Subcutaneous abdominal adipose tissue (tissue), 5 donors: Measurements from ENCODE around the gene NGFR.
"Not testable (repeated sequence)": the region's sequence is repeated elsewhere in the genome, so short reads cannot be mapped to it uniquely, and the experiment has no call there.

Source experiments
- H3K27ac ChIP-seq: one replicate; pipeline ENCODE4 v1.7.0; 2013; ENCODE audit warnings: low read depth, mild to moderate bottlenecking, inconsistent platforms, low read length, moderate library complexity
- H3K27me3 ChIP-seq, 5 donors: one replicate each; pipeline ENCODE4 v1.7.0; 2013; ENCODE audit warnings: low read length in 5 of 5, inconsistent platforms in 1 of 5; ENCODE audit not compliant: control insufficient read depth in 5 of 5, insufficient read depth in 4 of 5
- H3K36me3 ChIP-seq, 5 donors: one replicate each; pipeline ENCODE4 v1.7.0; 2013; ENCODE audit warnings: low read length in 5 of 5; ENCODE audit not compliant: control insufficient read depth in 5 of 5, insufficient read depth in 5 of 5
- H3K4me1 ChIP-seq, 5 donors: one replicate each; pipeline ENCODE4 v1.7.0; 2013; ENCODE audit warnings: low read length in 5 of 5, mild to moderate bottlenecking in 3 of 5, moderate library complexity in 1 of 5; ENCODE audit not compliant: control insufficient read depth in 5 of 5, insufficient read depth in 5 of 5
- H3K4me3 ChIP-seq, 5 donors: one replicate each; pipeline ENCODE4 v1.7.0; 2013; ENCODE audit warnings: low read length in 5 of 5, low read depth in 1 of 5
- H3K9ac ChIP-seq, 5 donors: one replicate each; pipeline ENCODE4 v1.7.0; 2013; ENCODE audit warnings: low read length in 5 of 5, mild to moderate bottlenecking in 4 of 5, moderate library complexity in 3 of 5
- H3K9me3 ChIP-seq, 5 donors: one replicate each; pipeline ENCODE4 v1.7.0; 2013; ENCODE audit warnings: low read length in 5 of 5; ENCODE audit not compliant: control insufficient read depth in 5 of 5
- donor health status: healthy.
- donor health status: healthy.
- donor health status: healthy.
- donor health status: healthy.
- donor health status: healthy.

Gene NGFR

DNA sequence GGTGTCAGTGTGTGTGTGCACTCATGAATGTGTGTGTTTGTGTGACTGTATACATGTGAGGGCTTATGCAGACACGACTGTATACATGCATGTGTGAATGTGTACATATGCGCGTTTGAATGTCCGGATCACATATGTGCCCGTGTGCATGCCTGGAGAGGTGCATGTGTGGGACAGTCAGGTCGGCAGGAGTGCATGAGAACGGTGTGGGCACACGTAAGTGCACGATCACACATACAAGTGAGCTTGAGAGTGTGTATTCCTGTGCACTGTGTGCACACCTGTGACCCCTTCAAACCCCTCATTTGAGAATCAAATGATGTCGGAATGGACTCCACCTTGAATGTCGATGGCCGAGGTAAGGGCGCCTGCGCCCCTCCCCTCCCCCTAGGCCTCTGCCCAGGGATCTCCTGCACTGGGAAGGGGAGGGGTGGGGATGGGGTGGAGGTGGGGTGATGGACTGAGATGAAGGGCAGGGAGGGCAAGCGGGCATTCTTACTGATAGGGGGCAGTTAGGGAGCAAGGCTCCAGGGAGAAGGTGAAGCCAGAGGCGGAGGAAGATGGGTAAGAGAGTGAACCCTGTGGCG lies 601 bp upstream of the NGFR start:
- H3K9me3 ChIP-seq: no peaks in the 10 kb centered on the region
- H3K4me3 ChIP-seq: peak overlapping the region in 3 of 5 donors; percentile 17 to 58 (median 47)
- peaks cover 0 to 33% (median 32%) of the 10 kb centered on the region in 5 donors for H3K4me1 ChIP-seq
- peaks cover 24 to 57% (median 51%) of the 10 kb centered on the region in 5 donors for H3K27me3 ChIP-seq
- no peak overlapping the region for H3K9ac ChIP-seq
- H3K36me3 ChIP-seq: no peaks in the 10 kb centered on the region
- H3K27ac ChIP-seq: no peak overlapping the region

DNA sequence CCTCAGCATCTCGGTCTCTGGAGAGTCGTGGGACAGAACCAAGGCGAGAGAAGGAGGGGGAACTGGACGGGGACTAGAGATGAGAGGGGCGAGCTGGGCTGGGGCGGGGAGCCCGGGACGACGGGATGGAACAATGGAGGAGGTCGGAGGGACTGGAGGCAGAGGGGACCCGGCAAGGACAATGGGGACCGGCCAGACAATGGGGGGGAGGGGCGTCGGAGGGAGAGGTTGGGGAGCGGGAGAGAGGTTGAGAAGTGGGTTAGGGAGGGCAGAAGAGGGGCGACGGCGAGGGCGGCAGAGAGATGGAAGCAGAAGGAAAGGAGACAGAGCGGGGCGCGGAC lies 719 bp downstream of the NGFR start:
- Histone ChIP-seq H3K36me3 (no peaks in the 10 kb centered on the region), H3K9ac (peak overlapping the region in 1 of 5 donors; percentile 42), H3K27ac (no peak overlapping the region), H3K27me3 (peaks cover 26 to 63% (median 54%) of the 10 kb centered on the region in 5 donors), H3K9me3 (no peaks in the 10 kb centered on the region), H3K4me3 (peak overlapping the region in 4 of 5 donors; percentile 36 to 58 (median 54)), H3K4me1 (peaks cover 0 to 33% (median 32%) of the 10 kb centered on the region in 5 donors)

DNA sequence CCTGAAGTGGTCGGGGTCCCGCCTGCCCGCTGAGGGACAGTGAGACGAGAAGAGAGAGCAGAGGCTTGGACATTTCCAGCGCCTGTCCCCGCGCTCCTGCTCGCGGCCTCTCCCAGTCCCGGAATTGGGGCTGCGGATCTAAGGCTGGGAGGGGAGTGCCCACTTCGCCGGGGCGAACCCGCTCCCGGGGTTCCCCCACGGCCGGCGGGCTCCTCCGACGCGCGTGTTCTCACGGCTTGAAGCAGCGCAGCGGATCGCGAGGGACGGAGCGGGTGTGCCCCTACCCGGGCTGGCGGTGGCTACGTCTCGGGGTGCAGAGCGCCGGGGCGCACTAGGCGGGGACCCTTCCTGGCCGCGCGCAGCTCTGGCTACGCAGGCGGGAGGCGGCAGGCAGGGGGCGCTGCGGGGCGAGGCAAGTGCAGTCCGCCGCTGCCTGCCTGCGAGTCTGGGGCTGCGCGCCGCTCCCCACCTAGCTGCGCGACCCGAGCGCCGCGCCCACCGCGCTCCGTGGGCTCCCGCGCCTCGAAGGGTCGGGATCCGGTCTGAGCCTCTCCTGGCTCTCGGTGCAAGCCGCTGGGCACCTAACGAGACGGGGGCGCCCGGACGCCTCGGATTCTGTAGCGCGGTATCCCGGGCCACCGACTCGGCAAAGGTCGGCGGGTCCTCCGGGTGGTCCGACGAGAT lies 1.2 kb downstream of the NGFR start:
- H3K4me3 ChIP-seq: peak overlapping the region; percentile 36 to 58 (median 52)

DNA sequence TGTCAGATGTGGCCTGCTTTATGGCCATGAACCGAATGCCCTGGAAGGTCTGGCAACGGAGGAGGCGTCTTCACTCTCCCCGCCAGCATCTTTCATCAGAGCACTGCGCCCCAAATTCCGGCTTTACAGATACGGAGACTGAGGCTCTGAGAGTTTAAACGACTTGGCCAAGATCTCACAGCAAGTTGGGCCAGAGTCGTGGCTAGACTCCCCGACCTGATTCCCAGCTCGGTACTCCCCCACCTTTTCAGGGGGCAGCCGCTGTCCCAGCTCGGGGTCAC lies 1.7 kb downstream of the NGFR start:
- Histone ChIP-seq H3K36me3 (no peaks in the 10 kb centered on the region), H3K4me3 (peak overlapping the region; percentile 36 to 58 (median 52)), H3K4me1 (peaks cover 0 to 33% (median 32%) of the 10 kb centered on the region in 5 donors), H3K27ac (no peak overlapping the region), H3K9ac (no peak overlapping the region), H3K27me3 (peaks cover 28 to 62% (median 56%) of the 10 kb centered on the region in 5 donors), H3K9me3 (no peaks in the 10 kb centered on the region)

More for the DNA sequence above, 1.2 kb downstream of the NGFR start:
- Histone ChIP-seq H3K27me3 (peaks cover 28 to 63% (median 56%) of the 10 kb centered on the region in 5 donors), H3K36me3 (no peaks in the 10 kb centered on the region), H3K4me1 (peaks cover 0 to 33% (median 32%) of the 10 kb centered on the region in 5 donors), H3K9me3 (no peaks in the 10 kb centered on the region), H3K9ac (peak overlapping the region in 1 of 5 donors; percentile 42), H3K27ac (no peak overlapping the region)

DNA sequence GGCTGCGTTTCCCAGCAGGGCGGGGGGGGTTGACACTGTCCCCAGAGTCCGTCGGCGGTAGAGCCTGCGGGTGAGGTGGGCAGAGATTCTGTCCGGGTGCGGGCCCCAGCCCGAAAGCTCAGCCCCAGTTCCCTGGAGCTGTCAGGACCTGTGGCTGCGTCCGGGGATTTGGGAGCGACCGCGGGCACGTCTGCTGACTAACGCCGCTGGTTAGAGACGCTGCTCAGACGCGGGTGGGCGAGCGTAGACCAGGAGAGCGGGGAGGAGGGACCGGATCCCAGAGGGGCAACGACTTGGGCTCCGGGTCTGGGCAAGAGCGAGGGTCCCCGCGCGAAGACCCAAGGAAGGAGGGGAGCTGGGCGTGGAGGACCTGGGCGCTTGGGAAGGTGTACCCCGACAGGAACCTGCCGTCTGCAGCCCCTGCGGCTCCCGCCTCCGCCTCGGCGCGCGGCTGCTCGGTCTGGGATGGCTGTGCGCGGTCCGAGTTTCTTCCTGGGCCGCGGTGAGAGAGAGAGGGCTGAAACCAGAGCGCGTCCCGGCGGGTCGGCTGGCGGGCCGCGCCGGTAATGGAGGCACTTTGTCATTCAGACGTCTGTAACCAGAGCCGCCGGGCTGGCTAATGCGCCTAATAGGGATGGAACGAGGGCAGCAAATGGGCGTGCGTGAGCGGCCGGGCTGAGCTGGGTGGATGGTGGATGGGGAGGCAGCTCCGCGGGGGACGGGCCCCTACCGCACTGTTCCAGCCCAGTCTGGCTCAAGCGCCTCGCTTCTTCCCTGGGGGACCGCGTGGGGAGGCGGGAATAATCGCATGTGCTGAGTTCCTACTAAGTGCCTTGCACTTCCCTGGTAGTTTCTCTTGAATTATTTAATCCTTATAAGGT lies 2.3 kb downstream of the NGFR start:
- Histone ChIP-seq H3K27ac (no peak overlapping the region), H3K9ac (no peak overlapping the region), H3K4me1 (peaks cover 0 to 33% (median 32%) of the 10 kb centered on the region in 5 donors), H3K4me3 (peak overlapping the region in 4 of 5 donors; percentile 36 to 58 (median 54)), H3K36me3 (no peaks in the 10 kb centered on the region), H3K27me3 (peaks cover 28 to 64% (median 58%) of the 10 kb centered on the region in 5 donors), H3K9me3 (no peaks in the 10 kb centered on the region)

DNA sequence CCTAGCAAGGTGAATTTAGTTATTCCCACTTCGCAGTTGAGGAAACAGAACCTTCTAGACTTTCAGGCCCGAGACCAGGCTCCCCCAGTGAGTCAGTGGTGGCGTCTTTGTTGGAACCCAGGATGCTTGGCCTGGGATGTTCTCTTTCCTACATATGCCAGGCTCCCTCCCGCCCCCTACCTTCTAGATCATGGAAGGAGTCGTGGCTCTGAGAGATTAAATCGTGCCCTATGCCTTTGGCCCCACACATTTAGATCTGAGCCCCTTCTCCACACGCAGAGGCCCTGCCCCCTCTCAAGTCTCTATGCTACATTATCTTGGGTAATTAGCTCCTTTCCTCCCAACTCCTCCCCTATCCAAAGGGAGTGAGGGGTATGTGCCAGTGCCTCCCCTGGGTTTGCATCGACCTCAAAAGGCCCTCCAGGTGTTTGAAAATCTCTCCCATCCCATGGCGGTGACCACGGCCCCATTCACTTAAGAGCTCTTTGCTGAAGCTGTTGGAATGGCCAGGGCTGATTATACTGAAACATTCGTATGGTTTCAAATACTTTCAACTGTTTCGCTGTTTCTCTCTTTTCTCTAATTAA lies 3.0 kb downstream of the NGFR start:
- H3K36me3 ChIP-seq: no peaks in the 10 kb centered on the region
- H3K9ac ChIP-seq: no peak overlapping the region
- peaks cover 0 to 33% (median 32%) of the 10 kb centered on the region in 5 donors for H3K4me1 ChIP-seq
- no peak overlapping the region for H3K27ac ChIP-seq
- H3K9me3 ChIP-seq: no peaks in the 10 kb centered on the region
- H3K4me3 ChIP-seq: peak overlapping the region in 2 of 5 donors; percentile 57 to 58
- peaks cover 28 to 69% (median 58%) of the 10 kb centered on the region in 5 donors for H3K27me3 ChIP-seq

DNA sequence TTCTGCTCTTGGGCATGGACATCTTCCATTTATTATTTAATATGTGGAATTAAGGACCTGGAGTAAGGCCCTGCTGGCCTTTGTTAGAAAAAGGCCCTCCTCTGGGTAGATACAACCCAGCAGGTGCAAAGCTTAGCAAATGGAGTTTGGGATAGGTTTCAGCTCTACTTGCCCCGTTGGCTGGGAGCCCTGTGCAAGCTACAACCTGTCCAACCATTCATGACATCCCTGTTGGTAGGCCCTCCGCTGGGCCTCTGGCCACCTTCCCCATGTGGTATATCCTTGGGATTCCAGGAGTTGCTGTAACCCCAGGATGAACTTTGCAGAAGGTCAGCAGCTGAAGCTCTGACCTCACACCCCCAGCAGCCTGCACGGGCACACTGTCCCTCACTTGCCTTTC lies 6.4 kb downstream of the NGFR start:
- H3K4me3 ChIP-seq: no peak overlapping the region
- H3K36me3 ChIP-seq: no peaks in the 10 kb centered on the region
- H3K9me3 ChIP-seq: no peaks in the 10 kb centered on the region
- peaks cover 0 to 17% (median 15%) of the 10 kb centered on the region in 5 donors for H3K4me1 ChIP-seq
- no peak overlapping the region for H3K9ac ChIP-seq
- H3K27me3 ChIP-seq: peaks cover 20 to 61% (median 50%) of the 10 kb centered on the region in 5 donors
- H3K27ac ChIP-seq: no peak overlapping the region

DNA sequence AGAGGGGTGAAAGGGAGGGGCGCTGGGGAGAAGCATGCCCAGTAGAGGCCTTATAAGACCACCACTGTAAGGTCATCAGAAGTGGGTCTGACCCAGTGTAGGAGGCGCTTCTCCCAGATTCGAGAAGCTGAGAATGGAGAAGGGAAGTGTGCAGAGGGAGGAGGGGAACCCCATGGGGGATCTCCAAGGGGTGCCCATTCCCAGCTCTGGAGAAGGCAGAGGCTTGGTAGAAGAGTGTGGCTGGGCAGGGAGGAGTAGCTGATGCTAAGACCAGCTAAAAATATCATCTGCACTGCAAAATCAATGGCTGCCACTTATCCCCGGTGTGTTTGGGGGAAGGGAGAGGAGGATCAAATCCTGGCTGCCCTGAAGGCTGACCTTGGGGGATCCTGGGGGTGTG lies 7.2 kb downstream of the NGFR start:
- Histone ChIP-seq H3K4me1 (peaks cover 0 to 10% (median 8%) of the 10 kb centered on the region in 5 donors), H3K27ac (no peak overlapping the region), H3K27me3 (peaks cover 14 to 58% (median 51%) of the 10 kb centered on the region in 5 donors), H3K9ac (no peak overlapping the region), H3K36me3 (no peaks in the 10 kb centered on the region), H3K4me3 (no peak overlapping the region), H3K9me3 (no peaks in the 10 kb centered on the region)

DNA sequence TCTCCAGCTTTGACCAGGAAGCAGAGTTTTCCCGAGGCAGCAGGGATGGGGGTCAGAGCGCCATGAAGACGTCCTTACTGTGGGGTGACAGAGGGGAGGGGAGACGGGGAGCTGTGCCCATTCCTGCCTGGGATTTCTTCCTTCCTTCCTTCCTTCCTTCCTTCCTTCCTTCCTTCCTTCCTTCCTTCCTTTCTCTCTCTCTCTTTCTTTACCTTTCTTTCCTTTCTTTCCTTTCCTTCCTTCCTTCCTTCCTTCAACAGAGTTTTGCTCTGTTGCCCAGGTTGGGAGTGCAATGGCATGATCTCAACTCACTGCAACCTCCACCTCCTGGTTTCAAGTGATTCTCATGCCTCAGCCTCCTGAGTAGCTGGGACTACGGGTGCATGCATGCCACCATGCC lies 7.6 kb downstream of the NGFR start:
- not testable (repeated sequence) for H3K9me3 ChIP-seq, H3K4me1 ChIP-seq, H3K36me3 ChIP-seq, H3K4me3 ChIP-seq, H3K9ac ChIP-seq, H3K27ac ChIP-seq
- peaks cover 14 to 58% (median 51%) of the 10 kb centered on the region in 5 donors for H3K27me3 ChIP-seq
